HG02610 (cell line): ENCODE data around the gene GAS6.
"Not testable (repeated sequence)": the region's sequence is repeated elsewhere in the genome, so short reads cannot be mapped to it uniquely, and the experiment has no call there.

Experiments used
- ATAC-seq: cut with Tn5 transposase; IDR thresholded peaks from one replicate; pipeline ENCODE4 v1.9.1; 2021; ENCODE audit warnings: mild to moderate bottlenecking, moderate library complexity; ENCODE audit not compliant: unreplicated experiment

Gene GAS6

GRCh38 chr13:113863524-113864272 is at the start of gene GAS6:
TSS of gene GAS6 (minus strand) at chr13:113864076. CDS start at chr13:113863920, 156 bp downstream.
- ATAC-seq, result no peak

GRCh38 chr13:113913408-113913807 is 49.5 kb upstream of the GAS6 start:
- ATAC-seq, result not testable (repeated sequence)

DNA sequence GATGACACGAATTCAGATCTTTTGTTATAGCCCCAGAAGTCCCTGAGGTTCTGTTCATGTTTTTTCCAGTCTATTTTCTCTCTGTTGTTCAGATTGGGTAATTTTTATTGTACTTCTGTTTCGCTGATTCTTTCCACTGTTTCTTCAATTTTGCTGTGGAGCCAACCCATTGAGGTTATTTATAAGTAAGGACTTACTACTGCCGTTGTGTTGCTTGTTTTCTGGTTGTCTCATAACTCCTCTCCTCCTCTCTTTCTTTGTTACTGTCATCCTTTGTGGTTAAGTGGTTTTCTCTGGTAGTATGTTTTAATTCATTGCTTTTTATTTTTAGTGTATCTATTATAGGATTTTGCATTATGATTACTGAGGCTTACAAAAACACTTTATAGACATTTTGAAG is 48.7 kb upstream of the GAS6 start:
- no peak for ATAC-seq

DNA sequence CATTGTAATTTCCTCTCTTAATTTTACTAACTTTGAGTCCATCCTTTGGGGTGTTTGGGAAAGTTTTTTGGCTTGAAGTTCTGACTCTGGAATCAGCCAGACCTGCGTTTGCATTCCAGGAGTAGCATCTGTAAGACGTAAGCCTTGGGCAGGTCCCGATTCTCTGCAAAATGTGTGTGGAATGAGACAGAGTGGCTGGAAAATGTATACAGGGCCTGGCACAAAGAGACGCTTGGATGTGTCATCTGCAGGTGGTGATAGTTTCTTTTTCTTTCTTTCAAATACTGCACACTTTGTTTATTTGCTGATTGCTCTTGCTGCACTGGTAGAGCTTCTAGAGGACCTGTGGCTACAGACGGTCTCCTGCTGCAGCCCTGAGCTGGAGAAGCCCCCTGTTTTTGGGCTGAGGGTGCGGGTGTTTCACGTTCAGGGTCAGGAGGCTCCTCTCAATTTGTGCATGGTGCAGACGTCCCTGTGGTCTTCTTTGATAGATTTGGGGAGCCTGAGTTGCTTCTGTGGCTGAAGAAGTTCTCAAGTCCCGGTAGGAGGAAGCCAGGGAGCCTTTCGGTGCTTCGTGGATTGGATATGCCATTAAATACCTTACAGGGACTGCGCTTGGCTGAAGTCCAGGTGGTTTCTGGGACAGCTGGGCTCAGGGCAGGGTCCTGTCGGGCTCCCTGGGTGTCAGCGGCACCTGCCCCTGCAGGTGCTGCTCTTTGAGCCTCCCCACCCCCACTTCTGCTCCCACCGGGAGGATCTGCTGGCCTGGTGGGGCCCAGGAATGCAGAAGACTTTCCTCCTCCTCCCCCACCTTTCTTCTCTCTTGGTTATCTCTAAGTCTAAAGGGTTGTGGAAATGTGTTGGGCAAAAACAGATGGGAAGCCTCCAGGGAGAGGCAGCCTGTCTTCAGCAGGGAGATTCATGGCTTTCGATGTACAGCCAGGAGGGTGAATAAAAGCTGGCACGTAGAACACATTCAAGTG is 44.0 kb upstream of the GAS6 start:
- ATAC-seq, result no peak

DNA sequence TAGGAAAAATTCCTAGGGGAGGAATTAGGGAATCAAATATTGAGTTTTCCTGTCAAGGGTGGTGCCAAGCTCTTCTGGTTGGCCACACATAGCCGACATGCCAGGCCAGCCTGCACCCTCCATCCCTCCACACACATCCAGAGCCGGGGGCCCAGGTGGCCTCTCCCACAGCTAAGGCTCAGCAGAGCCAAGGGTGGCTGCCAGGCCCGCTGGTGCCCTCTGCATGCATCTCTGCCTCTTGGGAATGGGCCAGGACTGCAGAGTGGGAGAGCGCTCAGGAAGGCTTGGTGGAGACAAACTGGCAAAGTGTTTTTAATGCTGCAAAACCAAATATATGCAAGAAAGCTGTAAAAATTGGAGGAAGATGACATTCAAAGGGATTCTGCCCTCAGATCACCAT is 42.7 kb upstream of the GAS6 start:
- ATAC-seq, result no peak

DNA sequence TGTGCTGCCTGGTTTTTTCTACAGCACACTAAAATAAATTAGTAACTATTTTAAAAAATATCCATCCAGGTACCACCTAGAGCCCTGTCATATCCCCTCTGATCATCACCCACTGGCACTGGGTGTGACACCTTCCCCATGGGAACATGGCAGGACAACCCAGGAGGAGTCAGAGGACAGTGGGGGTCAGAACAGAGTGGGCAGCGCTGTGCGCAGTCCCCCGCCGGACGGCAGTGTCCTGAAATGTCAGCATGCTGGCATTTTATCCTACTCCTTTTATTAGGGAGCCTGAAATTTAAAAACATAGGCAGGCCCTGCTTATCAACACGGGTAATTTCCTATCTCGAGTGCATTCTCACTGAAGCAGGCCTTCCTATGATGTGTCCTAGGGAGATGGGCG is 42.1 kb upstream of the GAS6 start:
- no peak for ATAC-seq

- ATAC-seq, result no peak
These were observed 41.1 kb upstream of the GAS6 start for GRCh38 chr13:113905018-113905417.

- ATAC-seq, result no peak
These were observed 40.5 kb upstream of the GAS6 start for GRCh38 chr13:113904411-113904810.

GRCh38 chr13:113903912-113904311 is 40.0 kb upstream of the GAS6 start:
- no peak for ATAC-seq

DNA sequence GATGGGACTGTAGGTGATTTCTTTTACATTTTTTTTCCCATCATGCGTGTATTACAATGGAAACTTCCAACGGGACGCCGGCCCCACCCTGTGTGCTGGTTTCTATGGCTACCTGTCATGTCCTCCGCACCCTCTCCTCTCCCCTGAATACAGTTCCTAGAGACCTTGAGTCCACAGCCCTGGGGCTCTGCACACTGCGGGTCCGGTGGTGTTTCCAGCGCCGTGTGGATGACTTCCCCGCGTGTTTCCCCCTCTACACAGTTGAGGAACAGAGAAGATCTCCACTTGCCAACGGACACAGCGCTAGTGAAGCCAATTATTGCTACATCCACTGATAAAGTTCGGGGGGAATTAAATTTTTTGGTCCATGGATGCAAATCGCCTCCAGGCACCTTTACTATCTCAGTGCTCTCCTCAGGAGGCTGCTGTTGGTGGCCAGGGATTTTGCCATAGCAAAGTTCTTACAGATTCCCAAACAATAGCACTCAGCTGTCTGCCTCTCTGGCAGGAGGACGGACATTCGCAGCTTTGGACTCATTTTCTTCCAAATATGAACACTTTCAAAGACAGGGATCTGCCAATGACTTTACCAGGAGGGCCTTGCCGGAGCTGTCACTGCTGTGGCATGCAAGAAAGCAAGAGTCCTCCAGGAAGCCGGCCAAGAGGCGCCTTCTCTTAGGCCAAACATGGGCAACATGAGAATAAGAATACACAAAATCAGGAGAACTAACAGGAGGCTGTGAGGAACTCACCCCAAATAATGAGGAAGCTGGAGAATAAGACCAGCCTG is 39.3 kb upstream of the GAS6 start:
- ATAC-seq, result no peak

DNA sequence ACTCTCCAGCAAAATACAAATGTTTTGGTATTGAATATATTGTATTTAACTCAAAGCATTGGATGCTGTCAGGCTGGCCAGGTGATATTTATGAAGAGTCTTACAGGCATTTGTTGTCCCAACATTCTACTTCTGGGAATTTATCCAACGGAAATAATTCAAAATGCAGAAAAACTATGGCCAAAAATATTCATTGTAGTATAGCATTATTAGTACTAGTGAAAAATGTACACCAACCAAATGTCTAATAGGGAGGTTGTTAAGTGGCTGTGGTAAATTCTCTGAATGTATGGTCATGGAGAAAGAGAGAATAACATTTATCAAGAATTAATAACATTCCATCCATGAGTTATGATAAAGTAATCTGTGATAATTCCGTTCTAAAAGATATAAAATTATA is 38.6 kb upstream of the GAS6 start:
- ATAC-seq, result no peak

DNA sequence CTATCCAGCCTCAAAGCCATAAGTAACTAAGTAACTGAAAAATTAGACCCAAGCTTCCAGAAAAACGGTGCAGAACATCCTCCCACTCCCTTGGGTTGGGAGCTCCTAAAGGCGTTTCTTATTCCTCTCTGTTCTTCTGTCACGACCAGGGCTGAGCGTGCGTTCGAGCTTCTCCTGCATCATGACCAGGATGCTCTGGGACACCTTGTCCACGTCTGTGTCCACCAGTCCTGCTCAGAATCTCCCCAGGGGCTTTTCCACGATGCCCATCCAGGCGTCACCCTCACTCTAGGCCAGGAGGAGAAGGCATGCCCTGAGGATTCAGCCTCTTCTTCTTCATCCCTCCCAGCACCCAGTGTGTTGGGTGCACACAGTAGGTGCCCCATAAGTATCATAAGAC is 37.8 kb upstream of the GAS6 start:
- no peak for ATAC-seq

GRCh38 chr13:113901231-113901630 is 37.4 kb upstream of the GAS6 start:
- no peak for ATAC-seq

- ATAC-seq, result no peak
These were observed 36.8 kb upstream of the GAS6 start for GRCh38 chr13:113900646-113901045.

- ATAC-seq, result no peak
These were observed 34.5 kb upstream of the GAS6 start for GRCh38 chr13:113898391-113898790.

- ATAC-seq, result no peak
These were observed 34.1 kb upstream of the GAS6 start for GRCh38 chr13:113897966-113898365.

- ATAC-seq, result no peak
These were observed 33.3 kb upstream of the GAS6 start for GRCh38 chr13:113897161-113897560.

DNA sequence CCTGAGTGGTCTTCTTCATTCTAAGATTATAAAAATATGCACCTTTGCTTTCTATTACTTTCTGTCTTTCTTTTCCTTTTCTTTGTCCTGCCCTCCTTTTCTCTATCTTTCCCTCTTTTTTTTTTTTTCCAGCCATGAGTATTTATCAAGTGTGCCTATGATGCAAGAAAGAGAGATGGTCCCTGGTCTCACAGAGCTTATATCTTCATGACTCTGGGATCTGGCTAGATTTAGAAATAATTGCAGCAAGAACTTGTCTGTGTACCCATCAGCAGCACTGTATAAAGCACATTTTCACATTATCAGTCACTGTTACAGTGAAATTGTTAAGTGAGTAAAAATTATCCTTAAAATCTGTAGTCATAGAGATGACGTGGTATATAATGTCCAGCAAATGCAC is 31.6 kb upstream of the GAS6 start:
- no peak for ATAC-seq

GRCh38 chr13:113890774-113891480 is 27.1 kb upstream of the GAS6 start:
- ATAC-seq, result no peak

GRCh38 chr13:113889467-113889866 is 25.6 kb upstream of the GAS6 start:
- no peak for ATAC-seq
